Kidney (tissue), 14 donors: ENCODE results near the gene AKR7A2. TPM values are rescaled to one million over a fixed set of nuclear protein-coding genes. Genes with fewer than 3 reads are reported as not detected.
"Not testable (repeated sequence)": the region's sequence is repeated elsewhere in the genome, so short reads cannot be mapped to it uniquely, and the experiment has no call there.

ENCODE experiments used
- DNase-seq, 5 donors: peaks; one replicate each; pipeline ENCODE4 v3.0.0-alpha.2; 2013 to 2020
- FAIRE-seq: peaks from 2 replicates; lab custom pipeline; 2012; peaks lifted over from hg19 to GRCh38; lab: Jason Lieb, UNC
- H3K27ac ChIP-seq, 2 donors: one replicate each; pipeline ENCODE4 v1.7.0; 2013; ENCODE audit warnings: low read depth in 2 of 2, low read length in 2 of 2, inconsistent platforms in 1 of 2
- H3K27me3 ChIP-seq: one replicate; pipeline ENCODE4 v1.7.1; 2013; ENCODE audit warnings: low read length, inconsistent platforms; ENCODE audit not compliant: control insufficient read depth, insufficient read depth
- H3K36me3 ChIP-seq, 3 donors: one replicate each; pipeline versions ENCODE4 v1.7.0 to v1.7.1; 2013; ENCODE audit warnings: low read length in 3 of 3, control low read depth in 1 of 3, inconsistent platforms in 1 of 3; ENCODE audit not compliant: insufficient read depth in 3 of 3, control insufficient read depth in 2 of 3
- H3K4me1 ChIP-seq, 3 donors: one replicate each; pipeline versions ENCODE4 v1.7.0 to v1.7.1; 2013; ENCODE audit warnings: low read length in 3 of 3, inconsistent platforms in 1 of 3, low read depth in 1 of 3; ENCODE audit not compliant: control insufficient read depth in 2 of 3, insufficient read depth in 2 of 3
- H3K4me3 ChIP-seq, 3 donors: one replicate each; pipeline versions ENCODE4 v1.7.0 to v1.8.1; 2013; ENCODE audit warnings: low read length in 3 of 3, control low read depth in 1 of 3, inconsistent platforms in 1 of 3
- H3K9ac ChIP-seq, 3 donors: one replicate each; pipeline versions ENCODE4 v1.7.0 to v1.7.1; 2013; ENCODE audit warnings: low read length in 3 of 3, control low read depth in 1 of 3, inconsistent platforms in 1 of 3
- H3K9me3 ChIP-seq, 3 donors: one replicate each; pipeline versions ENCODE4 v1.7.0 to v1.7.1; 2013; ENCODE audit warnings: low read length in 3 of 3, control low read depth in 1 of 3, inconsistent platforms in 1 of 3; ENCODE audit not compliant: control insufficient read depth in 2 of 3, insufficient read depth in 1 of 3
- CTCF ChIP-seq: IDR thresholded peaks from 3 replicates; pipeline ENCODE4 v1.5.1; 2012; ENCODE audit warnings: mild to moderate bottlenecking, moderate library complexity, borderline replicate concordance; ENCODE audit not compliant: insufficient read depth; ENCODE audit errors: extremely low read depth
- intact Hi-C: fragments of 100-400 bp; cut with DNase I; formaldehyde crosslinking; loops from one replicate; pipeline ENCODE4 v1.11.1; 2022
- polyA plus RNA-seq: library from polyadenylated mRNA; stranded (reverse); fragments of 350-450 nt; fragmentation: Illumina TruSeq; extraction: RNeasy Lipid Tissue Mini Kit (QIAGEN cat#74804); gene quantifications from one replicate; pipeline ENCODE4 v1.2.3, GENCODE V29; 2014; ENCODE audit warnings: low read depth, low replicate concordance; ENCODE audit not compliant: insufficient read depth
- total RNA-seq: library from RNA; stranded (reverse); fragmentation: NEBNext Ultra II Directional; extraction: Animal tissue kit (Norgen Biotek cat#: 25700); gene quantifications from one replicate; pipeline ENCODE4 v1.2.1, GENCODE V29; 2021
- donor health status: control.
- donor health status: control.
- donor health status: control.
- donor health status: control.
- donor health status: control.
- donor health status: DM: yes; HTN: yes; CAD: no.
- donor health status: Normal renal cell carcinoma (clear cell type).

AKR7A2 gene
- total and polyA plus RNA-seq, 2 donors from 2014 or later = 53.1 to 139 TPM

GRCh38 chr1:19306941-19307340 is 5.0 kb downstream of the AKR7A2 start:
- Histone ChIP-seq H3K9me3 (no peaks in the 10 kb centered on the region), H3K4me3 (no peak overlapping the region), H3K27me3 (no peaks in the 10 kb centered on the region), H3K9ac (no peak overlapping the region), H3K4me1 (peaks cover 0 to 5% (median 5%) of the 10 kb centered on the region in 3 donors), H3K36me3 (peaks cover 0 to 41% (median 20%) of the 10 kb centered on the region in 3 donors), H3K27ac (no peak overlapping the region)
- no peak for DNase-seq
- intact Hi-C loops = no loop called here
- TF ChIP-seq CTCF = no peak
- no peak for FAIRE-seq

- no peak for TF ChIP-seq CTCF
- Histone ChIP-seq H3K4me3 (no peak overlapping the region), H3K27ac (no peak overlapping the region), H3K9ac (no peak overlapping the region), H3K27me3 (no peaks in the 10 kb centered on the region), H3K4me1 (peaks cover 0 to 5% (median 3%) of the 10 kb centered on the region in 3 donors), H3K9me3 (no peaks in the 10 kb centered on the region), H3K36me3 (peaks cover 0 to 41% (median 20%) of the 10 kb centered on the region in 3 donors)
- peak in 1 of 5 donors; percentile 33 for DNase-seq
- intact Hi-C loops = no loop called here
- FAIRE-seq = no peak
Measured at GRCh38 chr1:19305880-19306279, 6.1 kb downstream of the AKR7A2 start.

GRCh38 chr1:19304081-19304480 is 7.9 kb downstream of the AKR7A2 start:
- intact Hi-C loops, H3K9ac ChIP-seq, DNase-seq, H3K27ac ChIP-seq, H3K9me3 ChIP-seq, H3K4me1 ChIP-seq, H3K4me3 ChIP-seq, FAIRE-seq, H3K27me3 ChIP-seq: not testable (repeated sequence)
- H3K36me3 ChIP-seq = peaks cover 0 to 41% (median 20%) of the 10 kb centered on the region in 3 donors

GRCh38 chr1:19300211-19300610 is 11.7 kb downstream of the AKR7A2 start:
- DNase-seq (no peak), FAIRE-seq (no peak)
- TF ChIP-seq CTCF = no peak
- Histone ChIP-seq H3K4me1 (no peaks in the 10 kb centered on the region), H3K9me3 (peaks cover 0 to 1% (median under 1%) of the 10 kb centered on the region in 3 donors), H3K4me3 (no peak overlapping the region), H3K27ac (no peak overlapping the region), H3K9ac (no peak overlapping the region), H3K36me3 (peaks cover 0 to 19% (median 13%) of the 10 kb centered on the region in 3 donors), H3K27me3 (no peaks in the 10 kb centered on the region)
- intact Hi-C loops = no loop called here
